ENCODE data around the gene CDC42BPA.
"Not testable (repeated sequence)": the region's sequence is repeated elsewhere in the genome, so short reads cannot be mapped to it uniquely, and the experiment has no call there.

Gene CDC42BPA

GRCh38 chr1:227136210-227136820 is 182.0 kb downstream of the CDC42BPA start:
- in situ Hi-C loops (cut with MboI; ENCODE audit: low sequenced_read_pairs): no loop called here

- in situ Hi-C loops (cut with MboI; ENCODE audit: low sequenced_read_pairs): no loop called here
Observed at GRCh38 chr1:227134686-227135314, 183.5 kb downstream of the CDC42BPA start.

DNA sequence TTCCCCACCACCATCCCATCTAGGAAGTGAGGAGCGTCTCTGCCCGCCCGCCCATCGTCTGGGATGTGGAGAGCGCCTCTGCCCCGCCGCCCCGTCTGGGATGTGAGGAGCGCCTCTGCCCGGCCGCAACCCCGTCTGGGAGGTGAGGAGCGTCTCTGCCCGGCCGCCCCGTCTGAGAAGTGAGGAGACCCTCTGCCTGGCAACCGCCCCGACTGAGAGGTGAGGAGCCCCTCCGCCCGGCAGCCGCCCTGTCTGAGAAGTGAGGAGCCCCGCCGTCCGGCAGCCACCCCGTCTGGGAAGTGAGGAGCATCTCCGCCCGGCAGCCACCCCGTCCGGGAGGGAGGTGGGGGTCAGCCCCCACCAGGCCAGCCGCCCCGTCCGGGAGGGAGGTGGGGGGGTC is 185.6 kb downstream of the CDC42BPA start:
- in situ Hi-C loops (cut with MboI; ENCODE audit: low sequenced_read_pairs): not testable (repeated sequence)

- in situ Hi-C loops (cut with MboI; ENCODE audit: low sequenced_read_pairs): no loop called here
Observed at GRCh38 chr1:227131193-227131592, 187.1 kb downstream of the CDC42BPA start.

DNA sequence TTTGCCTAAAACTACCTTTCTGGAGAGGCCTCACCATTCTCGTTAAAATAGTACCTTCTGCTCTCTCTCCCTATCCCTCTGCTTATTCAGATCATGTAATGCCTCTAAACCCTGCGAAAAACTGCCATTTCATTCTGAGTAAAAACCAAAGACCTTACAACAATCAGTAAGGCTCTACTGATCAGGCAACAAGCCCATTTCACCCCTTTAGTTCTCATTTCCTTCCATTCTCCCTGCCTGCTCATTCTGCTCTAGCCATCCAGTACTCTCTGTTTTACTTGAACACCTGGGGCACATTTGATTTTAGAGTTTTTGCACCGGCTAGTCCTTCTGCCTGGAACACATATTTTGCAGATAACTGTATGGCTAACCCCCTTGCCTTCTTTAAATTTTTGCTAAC is 190.4 kb downstream of the CDC42BPA start:
- in situ Hi-C loops (cut with MboI; ENCODE audit: low sequenced_read_pairs): no loop called here

- in situ Hi-C loops (cut with MboI; ENCODE audit: low sequenced_read_pairs): no loop called here
Observed at GRCh38 chr1:227125929-227126545, 192.3 kb downstream of the CDC42BPA start.

- in situ Hi-C loops (cut with MboI; ENCODE audit: low sequenced_read_pairs): no loop called here
Observed at GRCh38 chr1:227124473-227124872, 193.8 kb downstream of the CDC42BPA start.

- in situ Hi-C loops (cut with MboI; ENCODE audit: low sequenced_read_pairs): no loop called here
Observed at GRCh38 chr1:227120826-227121225, 197.5 kb downstream of the CDC42BPA start.

DNA sequence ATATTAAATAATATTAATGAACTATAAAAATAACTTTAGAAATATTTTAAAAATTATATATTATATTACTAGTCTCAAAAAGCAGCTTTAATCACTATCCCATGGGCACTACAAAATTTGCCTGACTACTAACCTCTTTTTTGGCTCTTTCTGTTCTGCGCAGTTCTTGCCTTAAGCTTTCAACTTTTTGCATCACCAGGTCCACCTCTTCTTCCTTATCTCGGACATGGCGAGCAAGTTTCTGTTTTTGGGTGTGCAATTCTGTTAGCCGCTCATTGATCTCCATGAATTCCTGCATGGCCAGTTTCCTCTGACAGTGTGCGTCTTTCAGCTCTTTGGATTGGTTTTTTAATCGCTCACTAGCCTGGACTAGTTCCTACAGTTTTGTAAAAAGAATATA is 205.8 kb downstream of the CDC42BPA start:
- in situ Hi-C loops (cut with MboI; ENCODE audit: low sequenced_read_pairs): no loop called here

- in situ Hi-C loops (cut with MboI; ENCODE audit: low sequenced_read_pairs): no loop called here
Observed at GRCh38 chr1:227111782-227112181, 206.5 kb downstream of the CDC42BPA start.

DNA sequence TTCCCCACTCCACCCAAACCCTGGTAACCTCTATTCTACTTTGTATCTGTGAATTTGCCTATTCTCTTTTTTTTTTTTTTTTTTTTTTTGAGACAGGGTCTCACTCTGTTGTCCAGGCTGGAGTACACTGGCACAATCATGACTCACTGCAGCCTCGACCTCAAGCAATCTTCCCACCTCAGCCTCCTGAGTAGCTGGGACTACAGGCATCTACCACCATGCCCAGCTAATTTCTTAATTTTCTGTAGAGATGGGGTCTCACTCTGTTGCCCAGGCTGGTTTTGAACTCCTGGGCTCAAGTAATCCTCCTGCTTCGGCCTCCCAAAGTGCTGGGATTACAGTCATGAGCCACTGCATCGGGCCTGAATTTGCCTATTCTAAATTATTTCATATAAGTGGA is 213.0 kb downstream of the CDC42BPA start:
- in situ Hi-C loops (cut with MboI; ENCODE audit: low sequenced_read_pairs): not testable (repeated sequence)

DNA sequence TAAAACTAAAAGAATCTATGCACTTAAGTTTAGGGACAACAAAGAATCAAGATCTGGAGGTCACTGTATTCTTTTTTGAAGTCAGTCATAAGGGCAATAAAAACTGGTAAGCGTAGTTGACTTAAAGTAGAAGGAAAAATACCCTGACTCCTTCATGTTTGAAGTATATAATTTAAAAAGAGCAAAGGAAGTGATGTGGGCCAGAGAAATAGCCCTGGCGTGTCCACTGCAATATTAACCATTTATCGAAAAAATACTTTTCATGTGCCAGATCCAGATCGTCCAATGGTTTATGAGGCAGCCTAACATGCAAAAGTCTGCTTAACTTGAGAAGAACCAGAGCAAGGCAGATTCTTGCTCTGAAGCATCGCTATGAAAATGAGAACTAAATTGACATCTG is 216.2 kb downstream of the CDC42BPA start:
- in situ Hi-C loops (cut with MboI; ENCODE audit: low sequenced_read_pairs): no loop called here

DNA sequence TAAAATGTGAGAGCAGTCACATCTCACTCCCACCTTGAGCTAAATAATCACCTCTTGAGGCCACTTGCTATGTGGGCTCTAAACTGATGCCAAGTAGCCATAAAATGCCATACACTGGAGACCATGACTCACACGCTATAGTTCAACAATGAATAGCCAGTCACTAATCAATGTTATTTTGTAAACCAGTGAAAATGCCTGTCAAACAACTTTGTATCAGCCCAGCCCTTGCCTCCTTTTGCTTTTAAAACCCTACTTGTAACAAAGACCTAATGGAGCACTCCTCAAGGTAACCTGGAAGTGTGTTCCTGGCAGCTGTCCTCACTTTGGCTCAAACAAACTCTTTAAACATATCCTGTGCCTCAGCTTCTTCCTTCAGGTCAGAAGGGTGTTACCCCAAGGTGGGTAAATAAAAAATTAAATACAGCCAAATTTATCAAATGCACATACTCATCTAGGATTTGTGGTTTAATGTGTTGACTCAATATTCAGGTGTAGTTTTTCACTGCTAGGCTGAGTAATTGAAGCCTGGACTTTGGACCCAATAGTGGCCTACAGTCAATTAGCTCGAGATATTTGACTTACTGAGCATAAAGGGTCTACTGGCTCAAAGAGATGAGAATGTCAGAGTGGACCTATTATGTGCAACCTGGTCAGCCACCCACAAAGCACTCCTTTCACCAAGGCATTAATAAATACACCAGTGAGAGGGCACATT is 223.9 kb downstream of the CDC42BPA start:
- in situ Hi-C loops (cut with MboI; ENCODE audit: low sequenced_read_pairs): no loop called here

- in situ Hi-C loops (cut with MboI; ENCODE audit: low sequenced_read_pairs): no loop called here
Observed at GRCh38 chr1:227093309-227093708, 225.0 kb downstream of the CDC42BPA start.

DNA sequence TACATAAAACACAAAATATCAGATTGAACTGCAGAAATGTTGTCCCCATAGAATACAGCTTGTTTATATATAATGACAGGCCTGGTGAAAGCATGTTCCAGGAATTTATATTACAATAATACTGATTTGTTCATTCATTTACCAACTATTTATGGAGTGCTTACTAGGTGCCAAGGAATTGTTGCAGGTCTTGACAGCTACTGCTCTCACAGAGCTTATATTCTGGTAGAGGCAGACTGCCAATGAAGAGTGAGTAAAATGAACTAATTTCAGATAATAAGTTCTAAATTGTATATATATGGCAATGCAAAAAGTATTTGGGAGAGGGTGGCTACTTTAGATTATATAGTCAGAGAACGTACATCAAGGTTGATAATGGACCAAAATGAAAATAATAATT is 226.2 kb downstream of the CDC42BPA start:
- in situ Hi-C loops (cut with MboI; ENCODE audit: low sequenced_read_pairs): no loop called here

DNA sequence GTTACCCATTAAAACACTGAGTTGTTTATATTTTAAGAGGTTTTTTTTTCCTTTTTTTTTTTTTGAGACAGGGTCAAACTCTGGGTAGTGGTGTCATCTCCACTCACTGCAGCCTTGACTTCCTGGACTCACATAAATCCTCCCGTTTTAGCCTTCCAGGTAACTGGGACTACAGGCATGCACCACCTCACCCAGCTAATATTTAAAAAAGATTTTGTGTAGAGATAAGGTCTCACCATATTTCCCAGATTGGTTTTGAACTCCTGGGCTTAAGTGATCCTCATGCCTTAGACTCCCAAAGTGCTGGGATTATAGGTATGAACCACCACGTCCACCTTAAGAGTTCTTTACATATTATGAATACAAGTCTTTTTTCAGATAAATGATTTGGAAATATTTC is 231.7 kb downstream of the CDC42BPA start:
- in situ Hi-C loops (cut with MboI; ENCODE audit: low sequenced_read_pairs): no loop called here

- in situ Hi-C loops (cut with MboI; ENCODE audit: low sequenced_read_pairs): no loop called here
Observed at GRCh38 chr1:227082999-227083746, 235.1 kb downstream of the CDC42BPA start.

GRCh38 chr1:227077783-227078182 is 240.5 kb downstream of the CDC42BPA start:
- in situ Hi-C loops (cut with MboI; ENCODE audit: low sequenced_read_pairs): no loop called here

DNA sequence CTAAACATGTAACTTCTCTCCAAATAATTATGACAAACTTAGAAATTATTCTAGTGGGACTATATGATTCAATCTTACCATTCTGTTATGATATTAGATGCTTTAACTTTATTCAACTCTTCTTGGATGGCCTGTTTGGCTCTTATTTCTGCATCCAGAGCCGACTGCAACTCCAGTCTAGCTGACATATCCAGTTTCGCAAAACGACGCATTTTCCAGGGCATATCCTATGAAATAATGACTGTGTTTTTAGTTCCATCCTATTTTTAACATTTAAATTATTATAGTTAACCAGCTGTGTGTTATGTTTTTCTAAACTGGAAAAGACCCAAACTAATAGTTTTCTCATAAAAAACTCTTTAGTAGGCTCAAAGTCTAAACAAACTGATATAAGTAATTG is 244.5 kb downstream of the CDC42BPA start:
- in situ Hi-C loops (cut with MboI; ENCODE audit: low sequenced_read_pairs): no loop called here

DNA sequence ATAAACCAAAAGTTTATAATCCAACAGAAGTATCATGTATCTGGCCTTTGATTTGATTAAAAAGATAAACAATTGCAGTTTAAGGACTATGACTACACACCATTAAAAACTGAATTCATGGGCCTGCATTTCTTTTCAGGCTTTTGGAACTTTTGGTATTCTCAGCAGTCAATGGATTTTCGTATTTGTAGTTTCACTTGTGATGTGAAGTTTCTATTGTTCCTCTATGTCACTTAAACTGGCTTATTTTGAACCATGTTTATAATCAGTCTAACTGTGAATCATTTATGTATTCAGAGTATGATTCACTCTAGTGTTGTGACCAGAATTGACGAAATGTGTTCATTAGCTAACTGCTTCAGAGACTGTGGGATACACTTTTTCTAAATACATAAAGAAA is 245.3 kb downstream of the CDC42BPA start:
- in situ Hi-C loops (cut with MboI; ENCODE audit: low sequenced_read_pairs): no loop called here

GRCh38 chr1:227071895-227072587 is 246.3 kb downstream of the CDC42BPA start:
- in situ Hi-C loops (cut with MboI; ENCODE audit: low sequenced_read_pairs): no loop called here
